Mesenteric fat pad (tissue), 1 donor: ENCODE data around the gene LRRFIP2. TPM values are rescaled to one million over a fixed set of nuclear protein-coding genes. Genes with fewer than 3 reads are reported as not detected.

Source experiments
- DNase-seq: peaks from one replicate; pipeline ENCODE4 v3.0.0-alpha.2; 2020; ENCODE audit warnings: low spot score
- total RNA-seq: library from RNA; stranded (reverse); fragmentation: NEBNext Ultra II Directional; extraction: Animal tissue kit (Norgen Biotek cat#: 25700); gene quantifications from one replicate; pipeline ENCODE4 v1.2.1, GENCODE V29; 2021
- donor health status: DM: yes; HTN: yes; CAD: no.

The LRRFIP2 gene
- total RNA-seq, 1 donor from 2014 or later: 37.0 TPM

- DNase-seq: no peak
Measured at GRCh38 chr3:37190667-37191066, 16.3 kb upstream of the LRRFIP2 start.

- no peak for DNase-seq
Measured at GRCh38 chr3:37189109-37189508, 14.7 kb upstream of the LRRFIP2 start.

GRCh38 chr3:37183976-37184375, 9.6 kb upstream of the LRRFIP2 start:
- no peak for DNase-seq

- no peak for DNase-seq
Measured at GRCh38 chr3:37183375-37183831, 9.0 kb upstream of the LRRFIP2 start.

- no peak for DNase-seq
Measured at GRCh38 chr3:37182816-37183215, 8.4 kb upstream of the LRRFIP2 start.

- no peak for DNase-seq
Measured at GRCh38 chr3:37181756-37182155, 7.4 kb upstream of the LRRFIP2 start.

- no peak for DNase-seq
Measured at GRCh38 chr3:37179144-37179967, 5.0 kb upstream of the LRRFIP2 start.

- DNase-seq: no peak
Measured at GRCh38 chr3:37173806-37174205, 576 bp downstream of the LRRFIP2 start.

- DNase-seq: no peak
Measured at GRCh38 chr3:37171144-37171543, 3.2 kb downstream of the LRRFIP2 start.

GRCh38 chr3:37170513-37170912, 3.9 kb downstream of the LRRFIP2 start:
- no peak for DNase-seq

GRCh38 chr3:37170060-37170459, 4.3 kb downstream of the LRRFIP2 start:
- DNase-seq: no peak

GRCh38 chr3:37168896-37169295, 5.5 kb downstream of the LRRFIP2 start:
- no peak for DNase-seq

- DNase-seq: no peak
Measured at GRCh38 chr3:37163262-37164015, 10.9 kb downstream of the LRRFIP2 start.

GRCh38 chr3:37162501-37163245, 11.7 kb downstream of the LRRFIP2 start:
- DNase-seq: no peak

GRCh38 chr3:37161351-37161750, 13.0 kb downstream of the LRRFIP2 start:
- DNase-seq: no peak

GRCh38 chr3:37155782-37156181, 18.6 kb downstream of the LRRFIP2 start:
- DNase-seq: no peak

- no peak for DNase-seq
Measured at GRCh38 chr3:37154668-37155314, 19.6 kb downstream of the LRRFIP2 start.

GRCh38 chr3:37150621-37151020, 23.8 kb downstream of the LRRFIP2 start:
- no peak for DNase-seq

- DNase-seq: no peak
Measured at GRCh38 chr3:37149257-37149656, 25.1 kb downstream of the LRRFIP2 start.

- DNase-seq: no peak
Measured at GRCh38 chr3:37148208-37148607, 26.2 kb downstream of the LRRFIP2 start.

- DNase-seq: no peak
Measured at GRCh38 chr3:37147666-37148065, 26.7 kb downstream of the LRRFIP2 start.
